ENCODE measurements around the gene XRN1.

The XRN1 gene

GRCh38 chr3:142296507-142296906 lies 151.3 kb downstream of the XRN1 start:
- DNase-seq (ENCODE audit: low read depth): no peak
- H3K4me3 ChIP-seq (ENCODE audit: low read length): no peak overlapping the region
- no peak for TF ChIP-seq CTCF (conservative IDR thresholded peaks at IDR 0.05; ENCODE audit: low read length)

GRCh38 chr3:142287866-142288638 lies 159.8 kb downstream of the XRN1 start:
- no peak for TF ChIP-seq CTCF (conservative IDR thresholded peaks at IDR 0.05; ENCODE audit: low read length)
- no peak overlapping the region for H3K4me3 ChIP-seq (ENCODE audit: low read length)
- no peak for DNase-seq (ENCODE audit: low read depth)

- H3K4me3 ChIP-seq (ENCODE audit: low read length): no peak overlapping the region
- no peak for DNase-seq (ENCODE audit: low read depth)
- TF ChIP-seq CTCF (conservative IDR thresholded peaks at IDR 0.05; ENCODE audit: low read length): no peak
Observed at GRCh38 chr3:142285083-142285517, 162.7 kb downstream of the XRN1 start.

GRCh38 chr3:142282503-142282902 lies 165.3 kb downstream of the XRN1 start:
- no peak for TF ChIP-seq CTCF (conservative IDR thresholded peaks at IDR 0.05; ENCODE audit: low read length)
- DNase-seq (ENCODE audit: low read depth): no peak
- H3K4me3 ChIP-seq (ENCODE audit: low read length): no peak overlapping the region

GRCh38 chr3:142281474-142281873 lies 166.4 kb downstream of the XRN1 start:
- no peak for TF ChIP-seq CTCF (conservative IDR thresholded peaks at IDR 0.05; ENCODE audit: low read length)
- DNase-seq (ENCODE audit: low read depth): no peak
- H3K4me3 ChIP-seq (ENCODE audit: low read length): no peak overlapping the region

- TF ChIP-seq CTCF (conservative IDR thresholded peaks at IDR 0.05; ENCODE audit: low read length): peak; percentile 72
- peak; percentile 82 for DNase-seq (ENCODE audit: low read depth)
- H3K4me3 ChIP-seq (ENCODE audit: low read length): no peak overlapping the region
Observed at GRCh38 chr3:142279965-142280590, 167.8 kb downstream of the XRN1 start.

- TF ChIP-seq CTCF (conservative IDR thresholded peaks at IDR 0.05; ENCODE audit: low read length): no peak
- DNase-seq (ENCODE audit: low read depth): peak; percentile 60
- H3K4me3 ChIP-seq (ENCODE audit: low read length): no peak overlapping the region
Observed at GRCh38 chr3:142278451-142278850, 169.4 kb downstream of the XRN1 start.

Data from AG10803 (cell line).